Retinal pigment epithelial cell (primary cell): ENCODE measurements around the gene ANK2.
A peak's percentile ranks its signal among the peaks of the same experiment; 100 is the strongest.

Source experiments
- DNase-seq: peaks from one replicate; pipeline ENCODE4 v3.0.0-alpha.2; 2010; ENCODE audit warnings: low read depth
- H3K4me3 ChIP-seq: 2 replicates; pipeline ENCODE4 v1.5.1; 2011; ENCODE audit warnings: mild to moderate bottlenecking, low read length, control low read depth, moderate library complexity
- CTCF ChIP-seq: conservative IDR thresholded peaks from 2 replicates; pipeline ENCODE4 v1.5.1; 2011; ENCODE audit warnings: low read depth, low read length, control low read depth, inconsistent platforms

The ANK2 gene

DNA sequence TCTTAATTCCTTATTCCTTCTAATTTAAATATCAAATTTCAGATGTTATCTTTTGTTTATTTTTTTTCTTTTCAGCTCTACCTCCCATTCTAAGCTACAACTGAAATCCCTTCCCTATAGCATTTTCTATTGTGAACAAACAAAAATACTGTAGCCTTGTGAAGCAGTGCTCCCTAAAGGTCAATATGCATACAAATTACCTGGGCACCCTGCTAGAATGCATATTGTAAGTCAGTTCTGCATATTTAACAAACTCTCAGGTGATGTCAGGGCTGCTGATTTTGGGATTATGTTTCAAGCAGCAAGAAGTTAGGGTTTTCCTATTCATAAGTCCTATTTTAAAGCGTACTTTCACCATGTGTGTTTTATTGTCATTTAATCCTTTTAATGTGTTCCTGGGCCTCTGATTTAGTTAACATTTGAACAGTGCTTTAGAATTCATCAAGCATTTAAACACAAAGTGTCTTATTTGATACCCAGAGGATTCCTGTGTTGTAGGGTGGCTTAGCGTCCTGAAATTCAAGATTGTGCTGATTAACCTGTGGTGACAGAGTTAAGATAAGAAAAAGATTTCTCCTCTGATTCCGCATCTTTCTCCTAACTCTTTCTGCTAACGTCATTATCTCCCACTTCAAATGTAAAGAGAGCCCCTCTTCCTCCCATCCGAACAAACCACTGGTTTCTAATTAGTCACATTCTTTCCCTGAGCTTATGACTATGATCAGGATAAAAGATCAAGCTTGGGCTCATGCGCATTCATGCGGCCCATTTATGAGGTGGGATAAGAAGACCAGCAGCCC is 221.3 kb downstream of the ANK2 start:
- no peak for DNase-seq
- TF ChIP-seq CTCF = no peak
- no peak overlapping the region for H3K4me3 ChIP-seq

GRCh38 chr4:113272523-113272922 is 223.1 kb downstream of the ANK2 start:
- no peak for DNase-seq
- H3K4me3 ChIP-seq = no peak overlapping the region
- TF ChIP-seq CTCF = no peak

DNA sequence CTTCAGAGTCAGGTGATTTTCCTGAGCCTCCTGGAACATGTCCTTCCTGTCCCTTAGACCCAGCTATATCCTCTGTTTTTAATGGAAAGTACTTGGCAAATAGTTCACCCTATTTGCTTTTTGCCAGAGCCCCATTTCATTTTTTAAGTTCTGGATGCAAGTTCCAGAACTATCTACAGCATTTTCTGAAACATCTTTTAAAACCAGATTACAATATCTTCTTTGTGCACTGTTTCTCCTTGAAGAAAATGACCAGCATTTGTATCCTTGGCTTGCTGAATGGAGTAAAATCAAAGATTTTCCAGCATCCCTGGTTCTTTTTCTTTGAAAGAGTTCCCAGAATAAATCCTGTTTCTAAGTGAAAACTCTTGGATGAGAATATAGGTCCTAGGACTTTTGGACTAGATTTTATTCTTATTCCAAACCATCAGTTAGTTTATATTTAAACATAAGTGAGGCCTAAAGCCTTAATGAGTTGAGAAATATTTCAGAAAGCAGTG is 224.3 kb downstream of the ANK2 start:
- no peak for DNase-seq
- no peak for TF ChIP-seq CTCF
- no peak overlapping the region for H3K4me3 ChIP-seq

- TF ChIP-seq CTCF = no peak
- H3K4me3 ChIP-seq = no peak overlapping the region
- no peak for DNase-seq
These were observed 227.2 kb downstream of the ANK2 start for GRCh38 chr4:113276464-113277170.

GRCh38 chr4:113278324-113278934 is 229.0 kb downstream of the ANK2 start:
- peak; percentile 93 for TF ChIP-seq CTCF
- DNase-seq = no peak
- no peak overlapping the region for H3K4me3 ChIP-seq

- no peak overlapping the region for H3K4me3 ChIP-seq
- no peak for DNase-seq
- no peak for TF ChIP-seq CTCF
These were observed 236.0 kb downstream of the ANK2 start for GRCh38 chr4:113285501-113285900.
